Liver (tissue), 10 donors: Measurements from ENCODE around the gene CEP95. TPM values are rescaled to one million over a fixed set of nuclear protein-coding genes. Genes with fewer than 3 reads are reported as not detected.

Experiments used
- DNase-seq: peaks from one replicate; pipeline ENCODE4 v3.0.0-alpha.2; 2017; ENCODE audit warnings: low spot score
- H3K27ac ChIP-seq, 2 donors: one replicate each; pipeline ENCODE4 v1.7.0; 2013; ENCODE audit warnings: inconsistent platforms in 2 of 2, low read length in 2 of 2, control low read depth in 1 of 2, low read depth in 1 of 2, mild to moderate bottlenecking in 1 of 2
- H3K27me3 ChIP-seq, 4 donors: one replicate each; pipeline versions ENCODE4 v1.6.1 to v1.7.0; 2013; ENCODE audit warnings: low read length in 3 of 4, inconsistent platforms in 1 of 4, mild to moderate bottlenecking in 1 of 4, moderate library complexity in 1 of 4; ENCODE audit not compliant: control insufficient read depth in 4 of 4, insufficient read depth in 4 of 4
- H3K36me3 ChIP-seq, 4 donors: one replicate each; pipeline versions ENCODE4 v1.6.1 to v1.7.0; 2013; ENCODE audit warnings: low read length in 3 of 4, mild to moderate bottlenecking in 3 of 4, low read depth in 1 of 4, moderate library complexity in 1 of 4; ENCODE audit not compliant: control insufficient read depth in 4 of 4, insufficient read depth in 3 of 4
- H3K4me1 ChIP-seq, 4 donors: one replicate each; pipeline versions ENCODE4 v1.6.1 to v1.7.0; 2013; ENCODE audit warnings: low read length in 3 of 4, mild to moderate bottlenecking in 3 of 4, moderate library complexity in 1 of 4; ENCODE audit not compliant: control insufficient read depth in 4 of 4, insufficient read depth in 4 of 4
- H3K4me3 ChIP-seq, 3 donors: one replicate each; pipeline versions ENCODE4 v1.6.1 to v1.7.0; 2013; ENCODE audit warnings: low read length in 3 of 3, control low read depth in 1 of 3, low read depth in 1 of 3, mild to moderate bottlenecking in 1 of 3
- H3K9ac ChIP-seq, 2 donors: one replicate each; pipeline ENCODE4 v1.7.0; 2013; ENCODE audit warnings: low read length in 2 of 2, mild to moderate bottlenecking in 2 of 2, moderate library complexity in 2 of 2, control low read depth in 1 of 2, low read depth in 1 of 2
- H3K9me3 ChIP-seq, 4 donors: one replicate each; pipeline versions ENCODE4 v1.6.1 to v1.7.0; 2013; ENCODE audit warnings: low read length in 3 of 4; ENCODE audit not compliant: control insufficient read depth in 4 of 4
- EGR1 ChIP-seq, 2 donors: IDR thresholded peaks; 2 replicates each; pipeline ENCODE4 v1.6.1; 2016 to 2018; ENCODE audit warnings: antibody characterized with exemption in 2 of 2, low read depth in 2 of 2
- FOXA1 ChIP-seq: IDR thresholded peaks from 2 replicates; pipeline ENCODE4 v1.6.1; 2016; ENCODE audit warnings: antibody characterized with exemption
- FOXA2 ChIP-seq: IDR thresholded peaks from 2 replicates; pipeline ENCODE4 v1.6.1; 2016; ENCODE audit warnings: antibody characterized with exemption
- GABPA ChIP-seq, 2 donors: IDR thresholded peaks in 1 of 2; conservative IDR thresholded peaks in 1 of 2; 2 replicates each; pipeline ENCODE4 v1.6.1; 2016; ENCODE audit warnings: antibody characterized with exemption in 2 of 2, mild to moderate bottlenecking in 1 of 2, moderate library complexity in 1 of 2
- HNF4A ChIP-seq, 2 donors: conservative IDR thresholded peaks; 2 replicates each; pipeline ENCODE4 v1.6.1; 2016; ENCODE audit warnings: antibody characterized with exemption in 2 of 2, mild to moderate bottlenecking in 2 of 2
- HNF4G ChIP-seq: IDR thresholded peaks from 2 replicates; pipeline ENCODE4 v1.6.1; 2016; ENCODE audit warnings: antibody characterized with exemption
- JUND ChIP-seq, 2 donors: IDR thresholded peaks; 2 replicates each; pipeline ENCODE4 v1.6.1; 2016; ENCODE audit warnings: antibody characterized with exemption in 2 of 2
- NR2F2 ChIP-seq: IDR thresholded peaks from 2 replicates; pipeline ENCODE4 v1.6.1; 2016; ENCODE audit warnings: antibody characterized with exemption
- RAD21 ChIP-seq, 2 donors: IDR thresholded peaks; 2 replicates each; pipeline ENCODE4 v1.6.1; 2016; ENCODE audit warnings: antibody characterized with exemption in 2 of 2, mild to moderate bottlenecking in 2 of 2
- RXRA ChIP-seq, 2 donors: IDR thresholded peaks; 2 replicates each; pipeline ENCODE4 v1.6.1; 2017 to 2018; ENCODE audit warnings: antibody characterized with exemption in 2 of 2, mild to moderate bottlenecking in 1 of 2
- SP1 ChIP-seq: IDR thresholded peaks from 2 replicates; pipeline ENCODE4 v1.6.1; 2018; ENCODE audit warnings: antibody characterized with exemption, mild to moderate bottlenecking
- TAF1 ChIP-seq: conservative IDR thresholded peaks from 2 replicates; pipeline ENCODE4 v1.6.1; 2016; ENCODE audit warnings: antibody characterized with exemption, mild to moderate bottlenecking
- YY1 ChIP-seq: IDR thresholded peaks from 2 replicates; pipeline ENCODE4 v1.6.1; 2016; ENCODE audit warnings: antibody characterized with exemption, mild to moderate bottlenecking
- WGBS: extraction: QIAGEN DNeasy Blood & Tissue Kit; methylation state at CpG from one replicate; pipeline ENCODE4 v1.1.7; 2013; 5-methylcytosine and 5-hydroxymethylcytosine counted together
- polyA plus RNA-seq, 2 donors: library from polyadenylated mRNA; stranded (reverse) in 1 of 2; unstranded in 1 of 2; fragments of 200-250 nt in 1 of 2; fragments of >200 nt in 1 of 2; fragmentation: Nextera tagmentation in 1 of 2; extraction: Ambion mirVana in 1 of 2; gene quantifications; one replicate each; pipeline versions ENCODE4 v1.2.1 to v1.2.3, GENCODE V29; 2013 to 2015
- small RNA-seq: library from RNA; depleted of rRNA; stranded (forward); fragments of <200 nt; gene quantifications from one replicate; pipeline ENCODE3, GENCODE V24; 2014
- total RNA-seq, 2 donors: library from RNA; depleted of rRNA; stranded (reverse); fragments of >200 nt; gene quantifications; one replicate each; pipeline ENCODE4 v1.2.3, GENCODE V29; 2014
- TF ChIP-seq, protein P1 (sequence below): IDR thresholded peaks from 2 replicates; pipeline ENCODE4 v1.6.1; 2016; ENCODE audit warnings: antibody characterized with exemption
- TF ChIP-seq, protein P2 (sequence below): IDR thresholded peaks from 2 replicates; pipeline ENCODE4 v1.6.1; 2016; ENCODE audit warnings: antibody characterized with exemption
- TF ChIP-seq, protein P3 (sequence below): IDR thresholded peaks from 2 replicates; pipeline ENCODE4 v1.6.1; 2016; ENCODE audit warnings: antibody characterized with exemption, mild to moderate bottlenecking
- TF ChIP-seq, protein P4 (sequence below): IDR thresholded peaks from 2 replicates; pipeline ENCODE4 v1.6.1; 2016; ENCODE audit warnings: antibody characterized with exemption
- TF ChIP-seq, protein P5 (sequence below): fragments of 150-350 bp; IDR thresholded peaks from 2 replicates; pipeline ENCODE4 v1.5.1; 2017; ENCODE audit warnings: improper control_type of control experiment, low read depth, low read length; ENCODE audit not compliant: missing input control
- donor health status: healthy.
- donor health status: healthy.
- donor health status: healthy.
- donor health status: healthy.
- donor health status: healthy.

The CEP95 gene
- total and polyA plus RNA-seq, 4 donors: 5.3 to 23.3 (median 11.0) TPM

DNA sequence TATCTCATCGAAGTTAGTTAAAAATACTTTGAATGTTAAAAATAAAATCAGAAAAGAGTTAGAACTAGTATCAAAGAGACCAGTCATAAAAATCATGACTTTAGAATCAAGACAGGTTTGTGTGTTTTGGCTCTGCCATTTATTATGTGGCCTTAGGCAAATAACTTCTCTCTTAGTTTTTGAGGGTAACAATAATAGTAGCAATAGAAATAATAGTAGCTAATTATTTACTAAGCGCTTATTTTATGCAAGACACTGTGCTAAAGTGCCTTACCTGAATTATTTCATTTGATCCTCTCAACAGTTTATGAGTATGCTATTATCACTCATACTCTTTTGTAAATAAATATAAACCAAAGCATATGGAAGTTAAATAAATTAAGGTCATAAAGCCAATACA, 78.4 kb downstream of the CEP95 start:
- H3K4me3 ChIP-seq: no peak overlapping the region
- H3K27ac ChIP-seq: no peak overlapping the region
- no peaks in the 10 kb centered on the region for H3K4me1 ChIP-seq
- H3K27me3 ChIP-seq: no peaks in the 10 kb centered on the region
- H3K9ac ChIP-seq: no peak overlapping the region
- H3K9me3 ChIP-seq: no peaks in the 10 kb centered on the region
- no peak for DNase-seq
- 97% methylated on average over 2 of the region's 2 CpGs for WGBS
- TF ChIP-seq FOXA2 (no peak), SP1 (no peak), GABPA (IDR thresholded peaks at IDR 0.05 in 1 of 2, conservative IDR thresholded peaks at IDR 0.05 in 1 of 2) (no peak), EGR1 (IDR thresholded peaks at IDR 0.05; ENCODE audit: low read depth in 2 of 2) (no peak), NR2F2 (no peak), FOXA1 (no peak), HNF4G (no peak), JUND (IDR thresholded peaks at IDR 0.05) (no peak), HNF4A (conservative IDR thresholded peaks at IDR 0.05) (no peak), YY1 (no peak), RXRA (IDR thresholded peaks at IDR 0.05) (no peak), RAD21 (IDR thresholded peaks at IDR 0.05) (no peak), TAF1 (no peak)
- TF ChIP-seq, protein P1, sequence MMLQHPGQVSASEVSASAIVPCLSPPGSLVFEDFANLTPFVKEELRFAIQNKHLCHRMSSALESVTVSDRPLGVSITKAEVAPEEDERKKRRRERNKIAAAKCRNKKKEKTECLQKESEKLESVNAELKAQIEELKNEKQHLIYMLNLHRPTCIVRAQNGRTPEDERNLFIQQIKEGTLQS: no peak
- TF ChIP-seq, protein P2, sequence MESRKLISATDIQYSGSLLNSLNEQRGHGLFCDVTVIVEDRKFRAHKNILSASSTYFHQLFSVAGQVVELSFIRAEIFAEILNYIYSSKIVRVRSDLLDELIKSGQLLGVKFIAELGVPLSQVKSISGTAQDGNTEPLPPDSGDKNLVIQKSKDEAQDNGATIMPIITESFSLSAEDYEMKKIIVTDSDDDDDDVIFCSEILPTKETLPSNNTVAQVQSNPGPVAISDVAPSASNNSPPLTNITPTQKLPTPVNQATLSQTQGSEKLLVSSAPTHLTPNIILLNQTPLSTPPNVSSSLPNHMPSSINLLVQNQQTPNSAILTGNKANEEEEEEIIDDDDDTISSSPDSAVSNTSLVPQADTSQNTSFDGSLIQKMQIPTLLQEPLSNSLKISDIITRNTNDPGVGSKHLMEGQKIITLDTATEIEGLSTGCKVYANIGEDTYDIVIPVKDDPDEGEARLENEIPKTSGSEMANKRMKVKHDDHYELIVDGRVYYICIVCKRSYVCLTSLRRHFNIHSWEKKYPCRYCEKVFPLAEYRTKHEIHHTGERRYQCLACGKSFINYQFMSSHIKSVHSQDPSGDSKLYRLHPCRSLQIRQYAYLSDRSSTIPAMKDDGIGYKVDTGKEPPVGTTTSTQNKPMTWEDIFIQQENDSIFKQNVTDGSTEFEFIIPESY: no peak
- TF ChIP-seq, protein P3, sequence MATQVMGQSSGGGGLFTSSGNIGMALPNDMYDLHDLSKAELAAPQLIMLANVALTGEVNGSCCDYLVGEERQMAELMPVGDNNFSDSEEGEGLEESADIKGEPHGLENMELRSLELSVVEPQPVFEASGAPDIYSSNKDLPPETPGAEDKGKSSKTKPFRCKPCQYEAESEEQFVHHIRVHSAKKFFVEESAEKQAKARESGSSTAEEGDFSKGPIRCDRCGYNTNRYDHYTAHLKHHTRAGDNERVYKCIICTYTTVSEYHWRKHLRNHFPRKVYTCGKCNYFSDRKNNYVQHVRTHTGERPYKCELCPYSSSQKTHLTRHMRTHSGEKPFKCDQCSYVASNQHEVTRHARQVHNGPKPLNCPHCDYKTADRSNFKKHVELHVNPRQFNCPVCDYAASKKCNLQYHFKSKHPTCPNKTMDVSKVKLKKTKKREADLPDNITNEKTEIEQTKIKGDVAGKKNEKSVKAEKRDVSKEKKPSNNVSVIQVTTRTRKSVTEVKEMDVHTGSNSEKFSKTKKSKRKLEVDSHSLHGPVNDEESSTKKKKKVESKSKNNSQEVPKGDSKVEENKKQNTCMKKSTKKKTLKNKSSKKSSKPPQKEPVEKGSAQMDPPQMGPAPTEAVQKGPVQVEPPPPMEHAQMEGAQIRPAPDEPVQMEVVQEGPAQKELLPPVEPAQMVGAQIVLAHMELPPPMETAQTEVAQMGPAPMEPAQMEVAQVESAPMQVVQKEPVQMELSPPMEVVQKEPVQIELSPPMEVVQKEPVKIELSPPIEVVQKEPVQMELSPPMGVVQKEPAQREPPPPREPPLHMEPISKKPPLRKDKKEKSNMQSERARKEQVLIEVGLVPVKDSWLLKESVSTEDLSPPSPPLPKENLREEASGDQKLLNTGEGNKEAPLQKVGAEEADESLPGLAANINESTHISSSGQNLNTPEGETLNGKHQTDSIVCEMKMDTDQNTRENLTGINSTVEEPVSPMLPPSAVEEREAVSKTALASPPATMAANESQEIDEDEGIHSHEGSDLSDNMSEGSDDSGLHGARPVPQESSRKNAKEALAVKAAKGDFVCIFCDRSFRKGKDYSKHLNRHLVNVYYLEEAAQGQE: no peak
- TF ChIP-seq, protein P4, sequence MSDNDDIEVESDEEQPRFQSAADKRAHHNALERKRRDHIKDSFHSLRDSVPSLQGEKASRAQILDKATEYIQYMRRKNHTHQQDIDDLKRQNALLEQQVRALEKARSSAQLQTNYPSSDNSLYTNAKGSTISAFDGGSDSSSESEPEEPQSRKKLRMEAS: no peak
- TF ChIP-seq, protein P5, sequence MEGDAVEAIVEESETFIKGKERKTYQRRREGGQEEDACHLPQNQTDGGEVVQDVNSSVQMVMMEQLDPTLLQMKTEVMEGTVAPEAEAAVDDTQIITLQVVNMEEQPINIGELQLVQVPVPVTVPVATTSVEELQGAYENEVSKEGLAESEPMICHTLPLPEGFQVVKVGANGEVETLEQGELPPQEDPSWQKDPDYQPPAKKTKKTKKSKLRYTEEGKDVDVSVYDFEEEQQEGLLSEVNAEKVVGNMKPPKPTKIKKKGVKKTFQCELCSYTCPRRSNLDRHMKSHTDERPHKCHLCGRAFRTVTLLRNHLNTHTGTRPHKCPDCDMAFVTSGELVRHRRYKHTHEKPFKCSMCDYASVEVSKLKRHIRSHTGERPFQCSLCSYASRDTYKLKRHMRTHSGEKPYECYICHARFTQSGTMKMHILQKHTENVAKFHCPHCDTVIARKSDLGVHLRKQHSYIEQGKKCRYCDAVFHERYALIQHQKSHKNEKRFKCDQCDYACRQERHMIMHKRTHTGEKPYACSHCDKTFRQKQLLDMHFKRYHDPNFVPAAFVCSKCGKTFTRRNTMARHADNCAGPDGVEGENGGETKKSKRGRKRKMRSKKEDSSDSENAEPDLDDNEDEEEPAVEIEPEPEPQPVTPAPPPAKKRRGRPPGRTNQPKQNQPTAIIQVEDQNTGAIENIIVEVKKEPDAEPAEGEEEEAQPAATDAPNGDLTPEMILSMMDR: no peak
- peaks cover 4 to 20% (median 18%) of the 10 kb centered on the region in 4 donors for H3K36me3 ChIP-seq

Small RNAs within 50 kb of the gene (small RNA-seq; reads per million reads assigned to genes)
- gene AC009994.1: not detected
- gene ATP5MFP4: not detected

Other genes with a start within 250 kb of the CEP95 start
- gene TEX2, start 243.7 kb upstream of the CEP95 start, total RNA-seq: 10 to 100 TPM; 33.5 to 39.8 TPM
- gene TEX2, start 243.7 kb upstream of the CEP95 start, polyA plus RNA-seq: 10 to 100 TPM; 15.9 to 22.9 TPM
- 10 to 100 TPM; 15.5 to 18.3 TPM for gene PECAM1, start 116.1 kb upstream of the CEP95 start, total RNA-seq
- gene PECAM1, start 116.1 kb upstream of the CEP95 start, polyA plus RNA-seq: 10 to 100 TPM in 1 of 2 donors, 1 to 10 TPM in 1; 9.4 to 13.0 TPM
- 1 to 10 TPM; 2.5 to 3.8 TPM for gene MILR1, start 57.9 kb upstream of the CEP95 start, total RNA-seq
- gene MILR1, start 57.9 kb upstream of the CEP95 start, polyA plus RNA-seq: 1 to 10 TPM; 1.2 to 1.4 TPM
- gene POLG2, start 9.9 kb upstream of the CEP95 start, total RNA-seq: 1 to 10 TPM; 8.0 TPM
- 1 to 10 TPM; 3.0 to 5.1 TPM for gene POLG2, start 9.9 kb upstream of the CEP95 start, polyA plus RNA-seq
- gene DDX5, start 688 bp upstream of the CEP95 start, total RNA-seq: 100 to 1,000 TPM; 165 to 357 TPM
- gene DDX5, start 688 bp upstream of the CEP95 start, polyA plus RNA-seq: 100 to 1,000 TPM; 249 to 329 TPM
- gene SMURF2, start 155.3 kb downstream of the CEP95 start, total RNA-seq: 1 to 10 TPM; 4.9 to 6.9 TPM
- gene SMURF2, start 155.3 kb downstream of the CEP95 start, polyA plus RNA-seq: 1 to 10 TPM; 2.0 to 2.1 TPM